HG03378 (cell line): ENCODE results near the gene DNAJB13.

Source experiments
- ATAC-seq: cut with Tn5 transposase; IDR thresholded peaks from one replicate; pipeline ENCODE4 v1.9.1; 2021; ENCODE audit warnings: mild to moderate bottlenecking, moderate library complexity; ENCODE audit not compliant: unreplicated experiment

DNAJB13 gene

DNA sequence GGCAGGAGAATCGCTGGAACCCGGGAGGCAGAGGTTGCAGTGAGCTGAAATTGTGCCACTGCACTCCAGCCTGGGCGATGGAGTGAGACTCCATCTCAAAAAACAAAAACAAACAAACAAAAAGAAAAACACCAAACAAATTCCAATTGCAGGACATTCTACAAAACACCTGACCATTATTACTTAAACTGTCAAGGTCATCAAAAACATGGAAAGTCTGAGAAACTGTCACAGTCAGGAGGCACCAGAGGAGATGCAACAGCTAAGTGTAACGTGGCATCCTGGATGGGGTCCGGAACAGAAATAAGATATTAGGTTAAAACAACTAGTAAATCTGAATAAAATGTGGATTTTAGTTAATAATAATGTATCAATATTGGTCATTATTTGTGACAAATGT, 914 bp upstream of the DNAJB13 start:
- ATAC-seq: no peak

DNA sequence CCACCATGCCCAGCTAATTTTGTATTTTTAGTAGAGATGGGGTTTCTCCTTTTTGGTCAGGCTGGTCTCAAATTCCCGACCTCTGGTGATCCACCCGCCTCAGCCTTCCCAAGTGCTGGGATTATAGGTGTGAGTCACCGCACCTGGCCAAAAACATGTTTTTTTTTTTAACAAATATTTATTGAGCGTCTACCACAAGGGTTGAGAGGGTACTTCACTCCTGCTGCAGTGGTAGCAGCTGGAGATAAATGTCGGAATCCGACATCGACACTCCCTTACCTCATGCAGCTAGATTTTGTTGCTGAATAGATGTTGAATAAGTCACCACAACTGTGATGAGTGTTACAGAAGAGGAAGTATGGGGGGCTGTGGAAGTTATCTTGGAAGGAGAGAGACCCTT, 971 bp downstream of the DNAJB13 start:
- no peak for ATAC-seq

DNA sequence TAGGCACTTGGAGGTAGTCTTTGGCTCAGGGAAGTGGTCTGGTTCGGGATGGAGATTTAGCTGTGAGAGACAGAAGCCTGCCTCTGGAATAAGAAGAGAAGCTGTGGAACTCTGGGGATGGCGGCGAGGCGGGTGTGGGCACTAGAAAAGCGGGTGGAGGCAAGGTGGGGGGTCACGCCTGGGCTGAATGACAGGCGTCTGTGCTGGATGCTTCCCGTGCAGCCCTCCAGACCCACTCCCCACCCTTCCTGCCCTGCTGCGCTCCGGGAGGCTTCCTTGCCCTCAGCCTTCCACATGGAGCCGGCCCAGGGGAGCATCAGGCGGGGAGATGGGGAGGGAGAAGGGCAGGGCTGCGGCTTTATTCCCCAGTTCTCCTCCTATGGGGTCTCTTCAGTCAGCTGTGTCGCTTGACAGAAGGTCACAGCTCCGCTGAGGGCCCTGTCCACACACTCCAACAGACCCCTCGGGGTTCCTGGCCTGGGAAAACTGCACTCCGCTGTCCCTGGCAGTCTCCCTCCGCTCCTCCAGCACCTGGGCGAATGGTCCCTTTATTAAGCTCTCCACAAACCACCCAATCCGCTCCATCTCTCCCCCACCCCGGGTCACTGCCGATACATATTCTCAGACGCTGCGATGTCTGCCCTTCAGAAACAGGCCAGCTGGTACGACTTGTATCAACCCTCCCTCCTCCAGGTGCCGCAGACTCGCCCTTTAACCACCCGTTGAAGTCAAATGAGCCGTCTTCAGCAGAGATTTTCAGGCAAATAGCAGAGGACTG, 6.2 kb downstream of the DNAJB13 start:
- ATAC-seq: no peak

DNA sequence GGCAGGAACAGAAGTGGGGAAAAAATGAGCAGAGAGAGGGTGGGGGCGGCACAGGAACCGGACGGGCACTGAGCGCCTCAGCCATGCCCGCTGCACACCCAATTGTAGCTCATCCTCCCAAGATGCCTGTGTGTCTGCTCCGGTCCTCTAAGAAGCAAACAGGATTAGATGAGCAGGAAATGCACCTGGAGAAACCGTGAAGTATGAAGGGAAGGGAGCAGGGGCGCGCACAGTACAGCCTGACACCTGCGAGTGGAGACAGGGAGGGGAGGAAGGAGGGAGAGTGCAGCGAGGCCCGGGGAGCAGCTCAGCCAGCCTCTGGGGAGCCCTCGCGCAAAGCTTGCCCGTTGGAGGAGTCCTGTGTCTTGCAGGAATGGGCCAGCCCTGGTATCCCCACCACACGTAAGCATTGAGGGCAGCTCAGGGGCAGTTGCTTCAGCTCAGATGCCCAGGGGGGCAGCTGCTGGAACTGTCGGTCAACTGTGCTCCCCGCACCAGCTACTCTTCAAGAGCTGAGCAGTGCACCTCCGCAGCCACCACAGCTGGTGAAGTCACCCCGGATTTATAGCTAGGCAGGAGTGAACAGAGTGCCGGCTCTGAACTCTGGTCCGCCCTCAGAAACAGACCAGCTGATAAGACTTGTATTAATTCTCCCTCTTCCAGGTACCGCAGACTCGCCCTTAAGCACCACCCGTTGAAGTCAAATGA, 7.0 kb downstream of the DNAJB13 start:
- no peak for ATAC-seq

DNA sequence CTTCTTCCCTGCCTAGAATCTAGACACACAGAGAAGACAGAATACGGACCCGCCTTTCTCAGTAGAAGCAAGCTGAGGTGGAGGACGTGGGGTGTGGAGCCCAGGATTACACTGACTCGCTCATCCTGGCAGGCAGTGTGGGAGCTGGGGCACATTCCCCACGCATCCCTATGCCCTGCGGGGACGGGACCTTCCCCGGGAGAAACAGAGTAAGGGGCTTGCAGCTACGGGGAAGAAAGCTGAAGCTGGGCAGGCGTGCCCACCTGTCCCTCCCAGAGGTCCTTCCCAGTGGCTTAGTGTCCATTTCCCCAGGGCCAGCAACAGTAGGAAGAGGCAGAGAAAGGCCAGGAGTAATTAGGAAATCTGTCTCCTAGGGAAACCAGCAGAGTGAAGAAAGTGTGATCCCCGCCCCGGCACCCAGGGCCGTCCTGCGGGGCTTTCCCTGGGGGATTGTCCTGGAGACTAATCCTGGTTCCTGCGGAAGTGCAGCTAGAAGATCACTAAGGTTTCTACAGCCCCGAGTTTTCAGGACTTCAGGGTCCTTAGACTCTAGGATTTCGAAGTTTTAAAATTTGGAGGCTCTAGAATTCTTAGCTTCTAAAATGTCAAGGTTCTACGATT, 7.8 kb downstream of the DNAJB13 start:
- no peak for ATAC-seq

DNA sequence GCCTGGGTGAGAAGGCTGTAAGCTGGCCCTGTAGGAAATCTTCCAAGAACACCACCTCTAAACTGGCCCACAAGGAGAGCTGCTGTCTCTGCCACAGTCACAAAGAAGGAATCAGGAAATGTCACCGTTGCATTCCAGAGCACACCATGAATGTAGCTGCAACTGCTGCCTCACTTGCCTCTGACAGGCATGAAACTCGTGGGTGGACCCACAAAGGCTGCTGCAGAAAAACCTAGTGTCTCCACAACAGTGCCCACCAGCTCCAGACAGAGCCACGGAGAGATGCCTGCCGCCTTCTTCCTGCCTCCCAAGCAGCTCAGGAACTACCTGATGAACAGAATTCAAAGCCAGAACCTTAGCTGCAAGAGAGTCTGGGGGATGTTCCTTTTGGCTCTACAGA, 10.5 kb downstream of the DNAJB13 start:
- ATAC-seq: no peak

DNA sequence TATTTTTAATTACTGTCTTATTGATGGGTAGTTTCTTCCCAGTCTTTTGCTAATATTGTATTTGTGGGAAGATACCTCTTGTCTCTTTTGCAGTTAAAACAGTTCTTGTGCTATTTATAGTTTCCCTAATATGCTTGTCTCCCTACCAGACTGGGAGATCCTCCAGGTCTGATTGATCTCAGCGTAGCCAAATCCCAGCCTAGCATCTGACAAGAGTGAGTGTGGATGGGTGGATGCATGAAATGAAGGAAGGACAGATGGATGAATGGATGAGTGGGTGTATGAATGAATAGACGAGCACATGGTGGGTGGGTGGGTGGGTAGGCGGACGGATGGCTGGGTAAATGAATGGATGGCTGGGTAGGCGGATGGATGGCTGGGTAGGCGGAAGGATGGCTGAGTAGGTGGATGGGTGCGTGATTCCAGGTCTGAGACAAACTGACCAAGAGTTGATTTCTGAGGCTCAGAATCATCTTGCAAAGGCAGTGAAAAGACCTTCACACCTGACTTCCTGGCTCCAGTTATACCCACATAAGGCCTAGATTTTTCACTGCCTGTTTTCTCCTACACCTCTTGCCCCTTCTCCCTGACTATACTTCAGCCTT, 11.4 kb downstream of the DNAJB13 start:
- no peak for ATAC-seq

DNA sequence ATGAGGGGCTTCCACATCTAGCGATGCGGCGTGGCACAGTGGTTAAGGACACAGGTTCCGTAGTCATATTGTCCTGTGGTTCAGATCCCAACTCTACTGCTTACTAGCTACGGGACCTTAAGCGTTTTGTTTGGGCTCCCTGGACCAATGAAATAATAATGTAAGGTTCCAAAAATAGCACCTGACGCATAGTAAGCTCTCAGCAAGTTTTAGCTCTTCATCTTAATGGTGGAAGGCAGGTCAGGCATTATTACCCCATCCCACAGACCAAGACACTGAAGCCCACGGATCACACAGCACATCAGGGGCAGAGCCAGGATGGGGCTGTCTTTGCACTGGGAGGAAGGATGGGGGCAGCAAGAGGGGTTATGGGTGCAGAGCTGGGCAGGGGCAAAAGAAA, 13.0 kb downstream of the DNAJB13 start:
- no peak for ATAC-seq

DNA sequence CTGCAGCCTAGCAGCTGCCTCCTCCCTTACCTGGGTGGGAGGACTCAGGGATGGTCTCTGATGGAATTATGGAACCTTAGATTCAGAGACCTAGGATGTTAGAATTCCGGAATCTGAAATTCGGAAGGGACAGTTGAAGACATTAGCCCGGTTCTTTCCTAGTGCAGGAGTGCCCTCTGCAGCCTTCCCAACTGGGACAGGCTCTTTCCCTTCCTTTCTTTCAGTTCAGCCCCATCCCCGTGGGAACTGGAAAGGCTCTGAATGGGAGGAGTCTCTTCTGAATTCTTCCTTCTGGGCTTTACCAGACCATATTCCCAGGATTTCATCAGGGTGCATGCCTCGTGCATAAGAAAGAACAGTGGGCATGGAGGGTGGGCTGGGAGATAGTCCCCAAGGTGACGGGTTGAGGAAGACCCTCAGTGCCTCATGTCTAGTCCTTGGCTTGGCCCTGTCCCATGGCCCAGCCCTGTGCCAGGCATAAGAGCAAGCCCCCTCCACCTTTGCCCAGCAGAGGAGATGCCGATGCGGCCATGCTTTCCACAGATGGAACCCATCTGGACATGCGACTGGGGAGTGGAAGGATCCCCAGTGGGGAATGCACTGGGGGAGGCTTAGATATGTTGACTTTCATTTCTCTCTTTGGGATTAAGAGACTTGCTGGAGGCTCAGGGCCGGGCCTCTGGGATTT, 14.4 kb downstream of the DNAJB13 start:
- ATAC-seq: no peak

DNA sequence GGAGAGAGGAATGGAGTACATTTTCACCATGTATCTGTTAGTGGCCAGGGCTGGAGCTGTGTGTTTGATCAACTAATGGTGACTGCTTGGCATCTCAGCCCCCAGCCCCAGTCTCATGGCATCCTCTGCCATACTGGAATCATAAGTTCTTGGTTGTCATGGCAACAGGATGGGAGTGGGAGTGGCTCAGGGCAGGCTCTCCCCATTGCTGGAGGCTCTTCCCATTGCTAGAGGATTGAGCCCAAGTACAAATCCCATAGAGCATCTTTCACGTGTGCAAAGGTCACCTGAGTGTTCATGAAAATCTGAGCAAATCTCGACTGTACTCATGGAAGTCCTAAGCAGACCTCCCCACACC, 14.9 kb downstream of the DNAJB13 start:
- ATAC-seq: no peak

DNA sequence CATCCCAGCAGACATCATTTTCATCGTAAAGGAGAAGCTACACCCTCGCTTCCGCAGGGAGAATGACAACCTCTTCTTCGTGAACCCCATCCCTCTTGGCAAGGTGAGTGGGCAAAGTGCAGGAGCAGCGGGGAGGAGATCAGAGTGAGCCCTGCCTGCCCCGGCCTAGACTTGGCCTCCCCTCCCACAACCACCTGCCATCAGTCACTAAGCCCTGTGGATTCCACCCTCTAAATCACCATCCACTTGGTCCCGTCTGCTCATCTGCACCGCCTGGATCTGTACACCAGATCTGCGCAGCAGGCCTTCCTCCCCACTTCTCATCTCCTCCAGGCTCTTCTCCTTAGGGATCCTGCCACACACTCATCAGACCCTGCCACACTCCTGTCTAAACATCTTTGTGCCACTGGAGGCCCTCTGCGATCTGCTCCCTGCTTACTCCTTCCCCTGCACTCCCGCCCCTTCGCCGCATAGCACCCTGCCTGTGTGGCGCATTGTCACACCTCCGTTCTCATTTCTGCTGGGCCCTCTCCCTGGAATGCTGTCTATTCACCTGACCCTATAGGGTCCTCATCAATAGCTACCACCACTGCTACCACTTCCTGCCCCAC, 17.6 kb downstream of the DNAJB13 start:
- ATAC-seq: no peak

DNA sequence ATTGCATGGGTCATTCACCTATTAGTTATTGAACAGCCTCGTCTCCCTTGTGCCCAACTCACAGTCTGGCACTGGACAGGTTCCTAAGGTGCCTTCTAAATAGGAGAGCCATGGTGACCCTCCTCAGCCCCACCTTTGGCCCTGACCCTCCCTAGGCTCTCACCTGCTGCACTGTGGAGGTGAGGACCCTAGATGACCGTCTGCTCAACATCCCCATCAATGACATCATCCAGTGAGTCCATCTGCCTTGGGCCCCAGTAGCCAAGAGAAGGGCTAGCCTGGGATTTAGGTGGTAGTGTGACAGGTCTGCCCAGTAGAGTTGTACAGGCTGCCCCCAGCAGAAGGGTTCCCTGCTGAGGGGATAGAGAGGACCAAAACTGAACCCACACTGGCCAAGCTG, 18.3 kb downstream of the DNAJB13 start:
- no peak for ATAC-seq

DNA sequence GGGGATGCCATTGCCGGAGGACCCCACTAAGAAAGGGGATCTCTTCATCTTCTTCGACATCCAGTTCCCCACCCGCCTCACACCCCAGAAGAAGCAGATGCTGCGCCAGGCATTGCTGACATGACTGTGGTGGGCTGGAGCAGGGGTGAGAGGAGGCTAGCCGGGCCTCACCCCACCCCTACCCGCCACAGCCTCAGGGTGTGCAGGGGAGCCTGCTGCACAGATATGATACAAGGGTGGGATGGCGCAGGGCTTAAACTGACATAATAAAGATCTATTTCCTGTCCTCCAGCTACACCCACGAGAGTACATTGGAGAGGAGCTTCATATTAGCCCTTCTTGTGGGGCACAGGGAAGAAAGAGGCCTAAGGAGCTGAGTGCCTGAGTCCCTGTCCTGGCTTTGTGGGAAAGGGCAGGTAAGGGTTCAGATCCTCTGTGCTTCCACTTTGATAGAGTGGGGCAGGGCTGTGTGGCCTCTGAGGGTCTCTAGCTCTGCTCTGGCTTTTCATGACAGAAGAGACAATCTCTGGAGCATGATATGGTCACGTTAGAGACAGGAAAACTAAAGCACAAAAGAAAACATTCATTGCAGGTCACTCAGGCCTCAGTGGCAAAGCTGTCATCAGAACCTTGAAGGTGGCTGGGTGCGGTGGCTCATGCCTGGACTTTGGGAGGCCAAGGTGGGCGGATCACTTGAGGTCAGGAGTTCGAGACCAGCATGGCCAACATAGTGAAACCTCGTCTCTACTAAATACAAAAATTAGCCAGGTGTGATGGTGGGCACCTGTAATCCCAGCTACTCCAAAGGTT, 19.4 kb downstream of the DNAJB13 start:
- no peak for ATAC-seq

DNA sequence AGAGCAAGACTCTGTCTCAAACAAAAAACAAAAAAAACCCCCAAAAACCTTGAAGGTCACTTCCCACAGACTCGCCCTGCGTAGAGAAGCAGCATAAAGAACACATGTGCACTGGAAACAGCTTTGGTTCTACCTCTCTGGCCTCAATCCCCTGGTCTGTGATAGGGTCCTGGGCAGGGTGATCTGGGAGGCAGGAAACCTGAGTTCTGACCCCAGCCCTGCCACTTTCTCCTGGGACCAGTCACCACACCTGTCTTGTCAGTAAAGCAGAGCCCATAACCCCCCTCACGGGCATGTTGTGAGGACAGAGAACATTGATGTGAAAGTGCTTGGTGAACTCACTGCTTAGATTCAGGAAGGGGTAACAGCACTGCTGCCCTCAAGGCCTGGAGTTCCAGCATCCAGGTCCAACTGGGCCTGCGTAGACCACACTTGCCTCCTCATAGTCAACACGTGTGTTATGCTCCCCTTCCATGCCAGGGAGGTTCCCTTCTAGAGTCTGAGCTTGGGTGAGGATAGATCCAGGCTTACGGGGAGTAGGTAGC, 20.4 kb downstream of the DNAJB13 start:
- no peak for ATAC-seq

DNA sequence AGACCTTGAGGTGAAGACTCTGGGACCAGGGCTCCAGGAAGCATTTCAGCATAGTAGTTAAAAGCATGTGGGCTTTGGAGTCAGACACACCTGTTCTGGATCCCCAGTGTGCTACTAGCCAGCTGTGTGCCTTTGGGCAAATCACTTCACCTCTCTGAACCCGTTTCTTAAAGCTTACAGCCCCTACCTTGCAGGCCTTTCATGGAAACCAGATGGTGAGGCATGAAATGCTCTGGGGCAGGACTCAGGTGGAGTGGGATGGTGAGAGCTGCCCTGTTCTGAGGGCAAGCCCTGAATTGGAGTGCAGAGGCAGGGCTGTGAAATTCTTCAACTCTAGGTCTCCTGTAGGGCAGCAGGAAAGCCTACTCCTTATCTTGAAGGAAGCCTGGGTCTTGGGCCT, 21.4 kb downstream of the DNAJB13 start:
- ATAC-seq: no peak

DNA sequence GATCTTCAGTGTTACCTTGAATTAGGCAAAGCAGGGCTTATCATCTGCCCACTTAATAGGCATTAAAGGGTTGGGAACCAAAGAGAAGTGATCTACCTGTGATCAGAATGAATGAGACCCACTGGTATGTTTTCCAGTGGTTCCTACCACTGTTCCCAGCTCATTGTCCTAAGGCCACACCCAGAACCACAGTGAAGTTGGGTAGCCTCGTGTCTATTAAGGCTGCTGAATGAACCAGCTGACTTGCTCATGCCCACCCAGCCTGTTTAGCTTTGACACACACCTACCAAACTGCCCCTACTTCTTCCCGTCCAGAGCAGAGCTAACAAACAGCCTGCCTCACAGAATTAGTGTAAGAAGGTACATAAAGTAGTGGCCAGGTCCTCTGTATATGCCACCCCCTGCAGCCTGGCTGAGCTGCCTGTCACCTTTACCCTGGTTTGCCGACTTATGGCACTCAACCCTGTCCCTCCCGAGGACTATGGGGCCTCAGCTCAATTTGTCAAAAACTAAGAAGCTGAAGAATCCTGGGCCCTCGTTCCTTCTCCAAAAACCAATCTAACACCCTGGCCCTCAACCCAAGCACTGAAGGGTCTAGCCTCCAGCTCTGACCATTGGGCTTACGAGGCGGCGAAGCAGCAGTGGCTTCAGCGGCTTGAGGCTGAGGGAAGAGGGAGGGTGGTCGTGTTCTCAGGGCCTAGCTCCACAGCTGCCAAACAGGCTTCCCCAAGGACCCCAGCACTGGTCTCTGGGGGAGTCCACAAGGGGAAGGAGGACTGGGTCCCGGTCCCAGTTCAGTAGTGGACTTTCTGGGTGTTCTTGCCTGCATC, 22.0 kb downstream of the DNAJB13 start:
- no peak for ATAC-seq

DNA sequence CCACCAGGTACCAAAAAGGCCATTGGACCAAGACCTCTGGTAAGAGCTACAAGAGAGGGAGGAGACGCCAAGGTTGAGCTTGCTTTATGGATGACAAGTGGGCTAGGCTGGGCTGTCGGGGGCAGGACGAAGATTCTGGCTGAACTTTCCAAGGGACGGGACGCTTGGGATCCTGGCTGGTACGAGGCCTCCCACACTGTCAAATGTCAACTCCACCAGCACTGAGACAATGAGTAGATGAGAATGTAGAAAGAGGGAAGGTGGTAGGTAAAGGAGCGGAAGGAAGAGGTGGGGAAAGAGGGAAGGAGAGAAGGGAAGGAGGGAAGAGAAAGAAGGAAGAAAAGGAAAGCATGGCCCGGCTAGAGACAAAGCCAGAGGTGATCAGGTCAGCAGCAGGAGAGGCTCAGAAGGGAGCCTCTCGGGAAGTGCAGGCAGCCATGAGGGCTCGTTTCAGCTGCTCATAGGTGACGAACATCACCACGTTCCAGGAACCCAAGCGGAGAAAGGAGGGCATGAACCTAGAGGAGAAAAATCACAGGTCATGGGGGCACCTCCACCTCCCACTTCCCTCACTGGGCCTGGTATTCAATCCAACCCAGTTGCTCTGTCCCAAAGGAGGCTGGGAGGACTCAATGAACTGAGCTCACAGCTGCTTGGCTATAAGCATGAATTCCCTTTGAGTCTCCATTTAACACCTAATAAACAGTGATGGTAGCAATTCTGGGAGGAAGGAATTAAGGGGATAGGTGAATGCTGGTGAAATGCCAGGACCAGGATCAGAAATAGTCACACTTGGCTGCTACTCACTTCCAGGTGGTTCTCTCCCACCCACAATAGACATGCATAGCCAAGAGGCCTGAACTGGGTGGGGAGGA, 24.0 kb downstream of the DNAJB13 start:
- ATAC-seq: no peak

DNA sequence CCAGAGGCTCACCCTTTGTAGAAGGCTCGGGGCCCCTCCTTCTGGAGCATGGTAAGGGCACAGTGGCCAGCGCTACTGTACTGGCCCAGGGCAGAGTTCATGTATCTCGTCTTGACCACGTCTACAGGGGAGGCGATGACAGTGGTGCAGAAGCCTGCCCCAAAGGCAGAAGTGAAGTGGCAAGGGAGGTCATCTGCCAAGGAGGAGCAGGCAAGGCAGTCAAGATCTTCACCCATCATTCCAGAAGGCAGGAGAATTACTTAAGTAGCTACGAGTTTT, 24.6 kb downstream of the DNAJB13 start:
- ATAC-seq: no peak
